Mononuclear cell (primary cell): ENCODE data around the gene TRAPPC2L. TPM values are rescaled to one million over a fixed set of nuclear protein-coding genes. Genes with fewer than 3 reads are reported as not detected.

Experiments used
- H3K27me3 ChIP-seq: 2 replicates; pipeline ENCODE4 v1.6.0; 2011; ENCODE audit warnings: low read length, control low read depth; ENCODE audit not compliant: insufficient read depth
- H3K4me1 ChIP-seq: 2 replicates; pipeline ENCODE4 v1.5.1; 2011; ENCODE audit warnings: mild to moderate bottlenecking, low read length, control low read depth; ENCODE audit not compliant: insufficient read depth
- H3K4me3 ChIP-seq: 2 replicates; pipeline ENCODE4 v1.5.1; 2011; ENCODE audit warnings: mild to moderate bottlenecking, low read length, moderate library complexity
- H3K9me3 ChIP-seq: 2 replicates; pipeline ENCODE4 v1.5.1; 2011; ENCODE audit warnings: low read depth, mild to moderate bottlenecking, control low read depth, low read length
- total RNA-seq: library from RNA; depleted of rRNA; stranded (reverse); fragments of >200 nt; gene quantifications from one replicate; pipeline ENCODE4 v1.2.3, GENCODE V29; 2012

The TRAPPC2L gene
- 24.0 TPM for total RNA-seq

GRCh38 chr16:88856828-88857727 is at the start of gene TRAPPC2L, which contains the start of gene GALNS:
Gene TRAPPC2L (plus strand): TSS chr16:88857127. CDS start chr16:88857151, 24 bp downstream.
Gene GALNS (minus strand): TSS chr16:88856947. CDS start chr16:88856877, 70 bp downstream.
- Histone ChIP-seq H3K27me3 (no peaks in the 10 kb centered on the region), H3K9me3 (no peaks in the 10 kb centered on the region), H3K4me3 (peak within 1 kb of the TSS; percentile 97), H3K4me1 (peaks cover 47% of the 10 kb centered on the region)

DNA sequence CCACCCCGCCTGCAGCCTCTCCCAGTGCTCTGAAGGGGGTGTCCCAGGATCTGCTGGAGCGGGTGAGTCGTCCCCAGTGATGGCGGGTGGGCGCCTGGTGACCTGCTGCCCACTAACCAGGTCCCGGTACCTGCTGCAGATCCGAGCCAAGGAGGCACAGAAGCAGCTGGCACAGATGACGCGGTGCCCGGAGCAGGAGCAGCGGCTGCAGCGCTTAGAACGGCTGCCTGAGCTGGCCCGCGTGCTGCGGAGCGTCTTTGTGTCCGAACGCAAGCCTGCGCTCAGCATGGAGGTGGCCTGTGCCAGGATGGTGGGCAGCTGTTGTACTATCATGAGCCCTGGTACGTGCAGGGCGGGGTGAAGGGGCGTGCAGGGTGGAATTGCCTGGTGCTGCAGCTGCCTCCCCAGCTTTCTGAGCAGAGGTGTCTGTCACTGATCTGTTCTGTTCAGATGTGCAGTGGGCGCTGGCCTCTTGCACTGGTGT is 49.7 kb upstream of the TRAPPC2L start:
- Histone ChIP-seq H3K9me3 (no peaks in the 10 kb centered on the region), H3K4me3 (no peak overlapping the region), H3K27me3 (no peaks in the 10 kb centered on the region), H3K4me1 (peaks cover 48% of the 10 kb centered on the region)

GRCh38 chr16:88807626-88808453 is 49.1 kb upstream of the TRAPPC2L start:
- H3K4me1 ChIP-seq: peaks cover 48% of the 10 kb centered on the region
- no peaks in the 10 kb centered on the region for H3K9me3 ChIP-seq
- H3K4me3 ChIP-seq: no peak overlapping the region
- no peaks in the 10 kb centered on the region for H3K27me3 ChIP-seq

DNA sequence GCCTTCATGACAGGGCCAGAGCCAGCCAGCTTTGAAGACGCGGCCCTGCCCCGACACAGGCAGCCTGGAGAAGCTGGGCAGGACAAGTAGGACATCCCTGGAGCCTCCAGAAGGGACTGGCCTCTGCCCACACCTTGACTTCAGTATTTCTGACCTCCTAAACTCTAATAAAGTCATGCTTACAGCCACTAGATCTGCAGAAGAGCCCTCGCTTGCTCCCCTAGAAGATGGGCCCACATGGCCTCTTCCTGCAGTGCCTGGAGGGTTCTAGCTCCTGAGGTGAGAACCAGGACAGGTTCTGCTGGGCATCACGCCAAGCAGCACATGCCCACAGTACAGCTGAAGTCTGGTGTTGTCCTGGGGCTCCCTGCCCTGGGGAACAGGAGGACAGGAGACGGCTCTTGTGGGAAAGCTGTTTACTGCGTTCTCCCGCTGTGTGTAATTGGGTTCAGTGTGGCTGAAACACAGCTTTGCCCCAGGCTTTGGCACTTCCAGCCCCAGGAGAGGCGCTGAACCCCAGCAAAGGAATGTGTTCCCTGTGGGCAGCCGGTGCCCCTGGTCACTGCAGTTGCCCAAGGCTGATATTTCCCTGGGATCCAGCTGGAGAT is 47.8 kb upstream of the TRAPPC2L start:
- H3K4me1 ChIP-seq: peaks cover 45% of the 10 kb centered on the region
- H3K9me3 ChIP-seq: no peaks in the 10 kb centered on the region
- no peaks in the 10 kb centered on the region for H3K27me3 ChIP-seq
- H3K4me3 ChIP-seq: no peak overlapping the region

GRCh38 chr16:88809676-88810165 is 47.2 kb upstream of the TRAPPC2L start:
- H3K9me3 ChIP-seq: no peaks in the 10 kb centered on the region
- H3K27me3 ChIP-seq: no peaks in the 10 kb centered on the region
- no peak overlapping the region for H3K4me3 ChIP-seq
- peaks cover 39% of the 10 kb centered on the region for H3K4me1 ChIP-seq

DNA sequence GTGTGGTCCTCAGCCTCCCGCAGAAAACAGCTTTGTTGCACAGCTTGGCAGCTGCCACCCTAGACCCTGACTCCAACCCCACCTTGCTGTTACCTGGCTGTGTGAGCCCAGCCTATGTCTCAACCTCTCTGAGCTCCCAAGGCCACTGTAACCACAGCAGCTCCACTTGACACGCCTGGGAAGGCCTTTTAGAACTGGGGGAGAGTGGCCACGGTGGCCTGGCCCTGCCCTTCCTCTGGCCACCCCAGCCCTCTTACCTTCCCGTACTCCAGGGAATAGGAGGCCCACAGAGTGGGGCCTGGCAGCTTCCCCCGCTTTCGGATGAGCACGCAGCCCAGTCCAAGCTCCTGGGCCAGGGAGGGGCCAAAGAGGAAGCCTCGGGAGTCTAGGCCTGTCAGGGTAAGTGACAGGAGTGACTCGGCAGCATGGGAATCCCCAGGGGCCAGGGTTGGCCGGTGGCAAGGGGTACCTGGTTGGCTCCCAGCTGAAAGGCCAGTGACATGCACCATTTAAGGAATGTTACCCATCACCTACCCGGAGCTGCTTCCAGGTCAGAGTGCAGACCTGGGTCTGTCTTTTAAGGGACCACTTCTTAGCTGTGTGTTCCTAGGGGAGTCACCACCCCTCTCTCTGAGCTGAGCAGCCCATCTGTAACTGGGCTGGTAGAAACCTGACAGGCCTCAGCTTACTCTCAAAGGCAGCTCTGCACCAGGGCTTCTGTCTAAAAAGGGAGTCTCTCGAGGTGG is 46.6 kb upstream of the TRAPPC2L start:
- Histone ChIP-seq H3K27me3 (no peaks in the 10 kb centered on the region), H3K4me1 (peaks cover 34% of the 10 kb centered on the region), H3K4me3 (peak overlapping the region; percentile 48)

GRCh38 chr16:88810912-88811768 is 45.8 kb upstream of the TRAPPC2L start:
- peak overlapping the region; percentile 48 for H3K4me3 ChIP-seq
- no peaks in the 10 kb centered on the region for H3K27me3 ChIP-seq
- no peaks in the 10 kb centered on the region for H3K9me3 ChIP-seq
- peaks cover 34% of the 10 kb centered on the region for H3K4me1 ChIP-seq

More for the DNA sequence above, 46.6 kb upstream of the TRAPPC2L start:
- no peaks in the 10 kb centered on the region for H3K9me3 ChIP-seq

DNA sequence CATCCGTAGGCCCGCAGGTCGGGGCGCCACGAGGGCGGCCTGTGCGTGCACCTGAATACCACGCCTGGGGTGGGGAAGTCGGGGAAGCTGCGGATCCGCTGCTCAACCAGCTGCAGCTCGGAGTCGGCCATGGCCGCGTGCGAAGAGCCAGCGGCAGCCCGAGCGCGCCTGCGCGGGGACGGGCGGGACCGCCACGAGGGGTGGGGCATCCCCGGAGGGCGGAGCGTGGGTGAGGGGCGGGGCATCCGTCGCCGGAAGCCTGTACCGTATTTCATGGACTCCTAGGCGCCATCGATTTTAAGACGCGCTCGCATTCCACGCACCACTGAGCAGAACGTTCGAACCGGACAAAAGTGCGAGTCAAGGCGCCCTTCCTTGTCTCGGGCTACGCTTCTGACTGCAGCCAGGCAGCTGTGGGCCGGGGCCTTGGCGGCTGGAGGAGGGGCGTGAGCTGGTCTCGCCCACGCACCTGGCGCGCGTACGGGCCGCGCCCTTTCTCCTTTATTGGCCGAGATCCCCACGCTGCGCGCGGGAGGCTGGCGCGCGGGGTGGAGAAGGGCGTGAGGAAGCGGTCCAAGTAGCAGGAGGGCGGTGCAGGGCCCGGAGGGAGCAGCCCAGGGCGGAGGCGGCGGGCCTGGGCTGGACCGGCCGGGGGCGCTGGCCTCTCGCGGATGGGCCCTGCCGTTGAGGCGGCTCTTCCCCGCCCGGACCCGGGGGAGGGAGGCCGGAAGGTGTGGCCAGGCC is 45.0 kb upstream of the TRAPPC2L start, which contains the start of gene APRT:
Gene APRT (minus strand): TSS at position 160 of the 744 bp plus-strand sequence. CDS start 29 bp downstream, at position 131.
- no peaks in the 10 kb centered on the region for H3K9me3 ChIP-seq
- H3K27me3 ChIP-seq: no peaks in the 10 kb centered on the region

GRCh38 chr16:88812513-88813268 is 44.2 kb upstream of the TRAPPC2L start:
- Histone ChIP-seq H3K4me3 (peak overlapping the region; percentile 48), H3K4me1 (peaks cover 34% of the 10 kb centered on the region), H3K9me3 (no peaks in the 10 kb centered on the region), H3K27me3 (no peaks in the 10 kb centered on the region)

More for the DNA sequence above, 45.0 kb upstream of the TRAPPC2L start, which contains the start of gene APRT:
- H3K4me1 ChIP-seq: peaks cover 34% of the 10 kb centered on the region
- peak within 1 kb of the TSS; percentile 48 for H3K4me3 ChIP-seq

DNA sequence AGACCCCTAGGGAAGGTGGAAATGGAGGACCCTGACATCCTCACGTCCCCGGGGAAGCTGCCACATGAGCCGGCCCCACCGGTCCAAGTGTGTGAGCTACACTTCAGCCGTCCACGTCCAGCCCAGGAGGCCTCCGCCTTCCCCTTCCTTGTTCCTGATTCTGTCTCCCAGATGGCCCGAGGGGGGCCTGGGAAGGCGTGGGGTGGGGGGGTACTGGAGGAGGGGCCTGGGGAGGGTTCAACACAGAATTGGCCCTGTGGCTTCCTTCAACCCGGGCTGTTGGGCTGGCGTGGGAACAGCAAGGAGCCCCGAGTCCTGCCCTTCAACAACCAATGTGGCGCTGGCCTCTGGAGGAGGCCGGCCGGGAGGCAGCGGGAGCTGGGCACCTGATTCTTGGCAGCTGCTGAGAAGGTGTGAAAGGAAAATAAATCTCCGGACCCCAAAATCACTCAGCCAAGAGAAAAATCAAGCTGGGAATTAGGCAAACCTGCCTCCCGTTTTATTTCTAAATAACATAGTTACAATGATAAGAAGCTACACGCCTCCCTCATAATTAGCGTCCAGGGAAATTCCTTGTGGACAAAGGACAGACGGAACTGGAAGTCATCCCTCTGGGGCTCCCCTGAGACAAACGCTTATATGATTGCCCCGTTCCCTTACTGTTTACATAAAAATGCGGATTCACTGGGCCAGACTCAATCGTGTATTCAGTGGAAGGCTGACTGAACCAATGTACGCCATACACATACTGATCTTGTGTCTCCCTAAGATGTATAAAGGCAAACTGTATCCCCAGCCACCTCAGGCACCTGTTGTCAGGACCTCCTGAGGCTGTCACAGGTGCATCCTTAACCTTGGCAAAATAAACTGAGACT is 43.4 kb upstream of the TRAPPC2L start:
- no peak overlapping the region for H3K4me3 ChIP-seq
- no peaks in the 10 kb centered on the region for H3K27me3 ChIP-seq
- H3K4me1 ChIP-seq: peaks cover 34% of the 10 kb centered on the region
- no peaks in the 10 kb centered on the region for H3K9me3 ChIP-seq

- Histone ChIP-seq H3K27me3 (no peaks in the 10 kb centered on the region), H3K4me1 (peaks cover 34% of the 10 kb centered on the region), H3K4me3 (no peak overlapping the region), H3K9me3 (no peaks in the 10 kb centered on the region)
These were observed 42.8 kb upstream of the TRAPPC2L start for GRCh38 chr16:88814144-88814502.
